HL-60/S4 treated with phorbol 12-myristate 13-acetate at 8.2 ng/mL for 4 days and 3 days (cell line): ENCODE data around the gene BIRC6.

Experiments
- in situ Hi-C: fragments of 300-500 bp; cut with MboI; formaldehyde crosslinking; loops from 2 replicates; pipeline ENCODE4 v1.15.0; 2022; ENCODE audit warnings: low sequenced_read_pairs

BIRC6 gene

GRCh38 chr2:32375228-32375892, 18.5 kb downstream of the BIRC6 start:
- in situ Hi-C loops = no loop called here

GRCh38 chr2:32376756-32377155, 19.9 kb downstream of the BIRC6 start:
- in situ Hi-C loops = no loop called here

GRCh38 chr2:32377928-32378327, 21.1 kb downstream of the BIRC6 start:
- in situ Hi-C loops = no loop called here

GRCh38 chr2:32379352-32379751, 22.5 kb downstream of the BIRC6 start:
- in situ Hi-C loops = no loop called here

GRCh38 chr2:32383858-32384257, 27.0 kb downstream of the BIRC6 start:
- in situ Hi-C loops = no loop called here

- in situ Hi-C loops = no loop called here
These were observed 27.7 kb downstream of the BIRC6 start for GRCh38 chr2:32384529-32384928.

GRCh38 chr2:32386739-32387138, 29.9 kb downstream of the BIRC6 start:
- in situ Hi-C loops = no loop called here

GRCh38 chr2:32399221-32399620, 42.4 kb downstream of the BIRC6 start:
- in situ Hi-C loops = no loop called here

GRCh38 chr2:32402091-32402490, 45.3 kb downstream of the BIRC6 start:
- in situ Hi-C loops = no loop called here

GRCh38 chr2:32403782-32404181, 47.0 kb downstream of the BIRC6 start:
- in situ Hi-C loops = no loop called here

GRCh38 chr2:32404691-32405090, 47.9 kb downstream of the BIRC6 start:
- in situ Hi-C loops = no loop called here

GRCh38 chr2:32416519-32416918, 59.7 kb downstream of the BIRC6 start:
- in situ Hi-C loops = no loop called here

GRCh38 chr2:32417659-32418058, 60.8 kb downstream of the BIRC6 start:
- in situ Hi-C loops = no loop called here

GRCh38 chr2:32418778-32419177, 62.0 kb downstream of the BIRC6 start:
- in situ Hi-C loops = no loop called here

GRCh38 chr2:32422133-32422532, 65.3 kb downstream of the BIRC6 start:
- in situ Hi-C loops = no loop called here

- in situ Hi-C loops = no loop called here
These were observed 66.7 kb downstream of the BIRC6 start for GRCh38 chr2:32423536-32423935.

GRCh38 chr2:32424739-32425138, 67.9 kb downstream of the BIRC6 start:
- in situ Hi-C loops = no loop called here

GRCh38 chr2:32425719-32426141, 68.9 kb downstream of the BIRC6 start:
- in situ Hi-C loops = no loop called here

- in situ Hi-C loops = no loop called here
These were observed 71.1 kb downstream of the BIRC6 start for GRCh38 chr2:32427672-32428610.

GRCh38 chr2:32430804-32431203, 74.0 kb downstream of the BIRC6 start:
- in situ Hi-C loops = no loop called here

GRCh38 chr2:32436150-32436549, 79.3 kb downstream of the BIRC6 start:
- in situ Hi-C loops = no loop called here

- in situ Hi-C loops = no loop called here
These were observed 85.2 kb downstream of the BIRC6 start for GRCh38 chr2:32442020-32442467.
